GM13976 (cell line): Measurements from ENCODE around the gene PDZK1IP1.

Source experiments
- DNase-seq: peaks from one replicate; pipeline ENCODE4 v3.0.0; 2012; ENCODE audit warnings: low spot score
- CTCF ChIP-seq: IDR thresholded peaks from 2 replicates; pipeline ENCODE4 v1.5.1; 2012; ENCODE audit warnings: borderline replicate concordance, mild to moderate bottlenecking; ENCODE audit not compliant: insufficient read depth; ENCODE audit errors: extremely low read depth, missing control alignments, control extremely low read depth
- in situ Hi-C: fragments of 300-500 bp; cut with MboI; formaldehyde crosslinking; loops from one replicate; pipeline ENCODE4 v1.12.0; 2022; ENCODE audit warnings: low sequenced_read_pairs, mixed read lengths, inconsistent platforms; ENCODE audit not compliant: unreplicated experiment

PDZK1IP1 gene

GRCh38 chr1:47184822-47185677, 4.8 kb downstream of the PDZK1IP1 start:
- peak; percentile 25 for DNase-seq
- TF ChIP-seq CTCF: no peak
- in situ Hi-C loops: loop anchor here (25.0 kb wide), 1 partner anchor 527 kb away; no protein-coding TSS in a partner anchor

GRCh38 chr1:47184090-47184821, 5.6 kb downstream of the PDZK1IP1 start:
- TF ChIP-seq CTCF: no peak
- in situ Hi-C loops: loop anchor here (25.0 kb wide), 1 partner anchor 528 kb away; no protein-coding TSS in a partner anchor
- peak; percentile 48 for DNase-seq

- DNase-seq: no peak
- TF ChIP-seq CTCF: no peak
- in situ Hi-C loops: loop anchor here (25.0 kb wide), 1 partner anchor 529 kb away; no protein-coding TSS in a partner anchor
Observed at GRCh38 chr1:47183308-47184089, 6.3 kb downstream of the PDZK1IP1 start.

- DNase-seq: no peak
- TF ChIP-seq CTCF: no peak
- in situ Hi-C loops: loop anchor here (25.0 kb wide), 1 partner anchor 530 kb away; no protein-coding TSS in a partner anchor
Observed at GRCh38 chr1:47182676-47183235, 7.1 kb downstream of the PDZK1IP1 start.

- no peak for DNase-seq
- in situ Hi-C loops: loop anchor here (25.0 kb wide), 1 partner anchor 530 kb away; no protein-coding TSS in a partner anchor
- no peak for TF ChIP-seq CTCF
Observed at GRCh38 chr1:47181955-47182675, 7.7 kb downstream of the PDZK1IP1 start.
